ENCODE data around the gene SIK3. TPM values are rescaled to one million over a fixed set of nuclear protein-coding genes. Genes with fewer than 3 reads are reported as not detected.

SIK3 gene
- total and polyA plus RNA-seq, 2 donors (not counting 3 experiments of a cell fraction or from before 2014, with no cell fraction given) = 10.3 to 21.3 TPM

- Histone ChIP-seq H3K9me1 (replicated peaks; ENCODE audit: control insufficient read depth, extremely low read depth, insufficient read depth, low read length) (no peaks in the 10 kb centered on the region), H3K79me2 (ENCODE audit: control insufficient read depth, insufficient read depth, low read length) (no peaks in the 10 kb centered on the region), H3K27me3 (ENCODE audit: control insufficient read depth in 2 of 2, insufficient read depth in 2 of 2, low read length in 2 of 2) (no peaks in the 10 kb centered on the region), H4K20me1 (replicated peaks; ENCODE audit: control insufficient read depth, extremely low read depth, insufficient read depth, low read length) (no peaks in the 10 kb centered on the region), H3K36me3 (ENCODE audit: control insufficient read depth in 2 of 2, extremely low read depth in 1 of 2, insufficient read depth in 2 of 2, low read length in 2 of 2) (no peaks in the 10 kb centered on the region), H3K9ac (replicated peaks; ENCODE audit: extremely low read depth, insufficient read depth, low read length) (no peak overlapping the region), H3K4me2 (ENCODE audit: insufficient read depth, low read length) (no peak overlapping the region), H2AFZ (ENCODE audit: low read depth, low read length) (no peak overlapping the region), H3K27ac (ENCODE audit: insufficient read depth, low read depth, low read length) (no peak overlapping the region), H3K4me1 (ENCODE audit: control insufficient read depth, extremely low read depth, insufficient read depth, low read length) (no peaks in the 10 kb centered on the region), H3K4me3 (replicated peaks in 1 of 3; ENCODE audit: insufficient read depth in 1 of 3, low read depth in 1 of 3, low read length in 3 of 3) (no peak overlapping the region), H3K9me3 (replicated peaks; ENCODE audit: control insufficient read depth, insufficient read depth, low read length) (no peaks in the 10 kb centered on the region)
- intact Hi-C loops (cut with micrococcal nuclease) = no loop called here
- DNase-seq (ENCODE audit: low read depth, low spot score) (no peak), FAIRE-seq (no peak)
- ChIA-PET POLR2A (no interaction called here), CTCF (no interaction called here)
- BruUV-seq (replicated peaks) = no TSS peak
- no peak for TF ChIP-seq EZH2 (IDR thresholded peaks at IDR 0.05; ENCODE audit: borderline replicate concordance, low read depth, low read length, severe bottlenecking)
- TF ChIP-seq MAX (IDR thresholded peaks at IDR 0.05; ENCODE audit: insufficient read depth, insufficient read length) = no peak
- TF ChIP-seq POLR2A (IDR thresholded peaks at IDR 0.05; ENCODE audit: low read depth, low read length) = no peak
- TF ChIP-seq POLR2AphosphoS5 (IDR thresholded peaks at IDR 0.05; ENCODE audit: insufficient read depth, low read depth, low read length) = no peak
- no peak for TF ChIP-seq MYC (IDR thresholded peaks at IDR 0.05; ENCODE audit: low read depth, low read length)
- no peak for TF ChIP-seq GATA2 (IDR thresholded peaks at IDR 0.05; ENCODE audit: insufficient read depth, insufficient read length, low read depth, low read length)
- TF ChIP-seq, protein P1, sequence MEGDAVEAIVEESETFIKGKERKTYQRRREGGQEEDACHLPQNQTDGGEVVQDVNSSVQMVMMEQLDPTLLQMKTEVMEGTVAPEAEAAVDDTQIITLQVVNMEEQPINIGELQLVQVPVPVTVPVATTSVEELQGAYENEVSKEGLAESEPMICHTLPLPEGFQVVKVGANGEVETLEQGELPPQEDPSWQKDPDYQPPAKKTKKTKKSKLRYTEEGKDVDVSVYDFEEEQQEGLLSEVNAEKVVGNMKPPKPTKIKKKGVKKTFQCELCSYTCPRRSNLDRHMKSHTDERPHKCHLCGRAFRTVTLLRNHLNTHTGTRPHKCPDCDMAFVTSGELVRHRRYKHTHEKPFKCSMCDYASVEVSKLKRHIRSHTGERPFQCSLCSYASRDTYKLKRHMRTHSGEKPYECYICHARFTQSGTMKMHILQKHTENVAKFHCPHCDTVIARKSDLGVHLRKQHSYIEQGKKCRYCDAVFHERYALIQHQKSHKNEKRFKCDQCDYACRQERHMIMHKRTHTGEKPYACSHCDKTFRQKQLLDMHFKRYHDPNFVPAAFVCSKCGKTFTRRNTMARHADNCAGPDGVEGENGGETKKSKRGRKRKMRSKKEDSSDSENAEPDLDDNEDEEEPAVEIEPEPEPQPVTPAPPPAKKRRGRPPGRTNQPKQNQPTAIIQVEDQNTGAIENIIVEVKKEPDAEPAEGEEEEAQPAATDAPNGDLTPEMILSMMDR (IDR thresholded peaks at IDR 0.05; ENCODE audit: extremely low read depth in 1 of 2, insufficient read depth in 1 of 2, low read depth in 1 of 2, low read length in 2 of 2) = no peak
- TF ChIP-seq FOS (IDR thresholded peaks at IDR 0.05; ENCODE audit: borderline replicate concordance, insufficient read depth, low read length) = no peak
- dilution Hi-C loops (cut with MboI; ENCODE audit: extremely low pct_ligation_motif_present, low sequenced_read_pairs) = no loop called here
These were observed 159.7 kb downstream of the SIK3 start for GRCh38 chr11:116938471-116939070.

All from endothelial cell of umbilical vein (primary cell).